SK-N-SH (cell line): ENCODE results near the gene MARCHF3. TPM values are rescaled to one million over a fixed set of nuclear protein-coding genes. Genes with fewer than 3 reads are reported as not detected.

Source experiments
- CTCF ChIA-PET: fragments of 300-600, 350-600 bp; formaldehyde crosslinking; extraction: SDS; loops from one replicate; lab custom pipeline; 2021; lab: Yijun Ruan, JAX
- POLR2A ChIA-PET: fragments of 350-600 bp; sonication (Branson Sonifier 250); formaldehyde crosslinking; extraction: SDS; loops from one replicate; lab custom pipeline; 2020; ENCODE audit warnings: antibody characterized with exemption, inconsistent platforms; lab: Yijun Ruan, JAX
- DNase-seq: peaks from one replicate; pipeline ENCODE4 v3.0.0; 2012
- H2AFZ ChIP-seq: fragments of 200-600 bp; sonication (generic); 2 replicates; pipeline ENCODE4 v1.8.1; 2016; ENCODE audit warnings: antibody characterized with exemption, mild to moderate bottlenecking, low read depth
- H3F3A ChIP-seq: fragments of 200-600 bp; sonication (generic); replicated peaks from 2 replicates; pipeline ENCODE3; 2016; ENCODE audit warnings: antibody characterized with exemption, mild to moderate bottlenecking; ENCODE audit not compliant: insufficient read depth
- H3K27ac ChIP-seq, 2 experiments: fragments of 200-500 bp in 1 of 2; fragments of 200-600 bp in 1 of 2; sonication (Bioruptor generic) in 1 of 2; sonication (generic), shearing (Covaris generic) in 1 of 2; 2 replicates each; pipeline versions ENCODE4 v1.5.1 to v1.6.1; 2014 to 2016; ENCODE audit warnings: low read depth in 2 of 2, inconsistent platforms in 1 of 2, low read length in 1 of 2, mild to moderate bottlenecking in 1 of 2, mixed read lengths in 1 of 2
- H3K27me3 ChIP-seq: fragments of 200-600 bp; sonication (generic), shearing (Covaris generic); 2 replicates; pipeline ENCODE4 v1.6.1; 2016; ENCODE audit warnings: mixed run types; ENCODE audit not compliant: insufficient read depth
- H3K36me3 ChIP-seq, 2 experiments: fragments of 200-500 bp in 1 of 2; fragments of 200-600 bp in 1 of 2; sonication (Bioruptor generic) in 1 of 2; sonication (generic) in 1 of 2; replicated peaks in 1 of 2; 2 replicates each; pipeline versions ENCODE3 to v1.5.1; 2014 to 2016; ENCODE audit warnings: low read length in 1 of 2, mild to moderate bottlenecking in 1 of 2; ENCODE audit not compliant: insufficient read depth in 2 of 2, control insufficient read depth in 1 of 2
- H3K4me1 ChIP-seq, 2 experiments: fragments of 200-500 bp in 1 of 2; fragments of 200-600 bp in 1 of 2; sonication (Bioruptor generic) in 1 of 2; sonication (generic), shearing (Covaris generic) in 1 of 2; 2 replicates each; pipeline versions ENCODE4 v1.5.1 to v1.6.1; 2014 to 2016; ENCODE audit warnings: low read depth in 1 of 2, low read length in 1 of 2, mixed run types in 1 of 2; ENCODE audit not compliant: insufficient read depth in 2 of 2, control insufficient read depth in 1 of 2
- H3K4me2 ChIP-seq: fragments of 200-600 bp; sonication (generic), shearing (Covaris generic); 2 replicates; pipeline ENCODE4 v1.6.1; 2017; ENCODE audit warnings: mixed run types
- H3K4me3 ChIP-seq, 2 experiments: fragments of 200-500 bp in 1 of 2; fragments of 200-600 bp in 1 of 2; sonication (Bioruptor generic) in 1 of 2; sonication (generic), shearing (Covaris generic) in 1 of 2; 2 replicates each; pipeline versions ENCODE4 v1.5.1 to v1.8.1; 2014 to 2016; ENCODE audit warnings: low read depth in 2 of 2, inconsistent platforms in 1 of 2, low read length in 1 of 2, mild to moderate bottlenecking in 1 of 2, mixed read lengths in 1 of 2, moderate library complexity in 1 of 2
- H3K79me2 ChIP-seq: fragments of 200-600 bp; sonication (generic); 2 replicates; pipeline ENCODE4 v1.8.1; 2017; ENCODE audit warnings: mild to moderate bottlenecking; ENCODE audit not compliant: insufficient read depth
- H3K9ac ChIP-seq: fragments of 200-600 bp; sonication (generic); 2 replicates; pipeline ENCODE4 v1.6.1; 2017; ENCODE audit warnings: mixed run types
- H3K9me2 ChIP-seq: fragments of 200-600 bp; sonication (generic); 2 replicates; pipeline ENCODE4 v1.6.1; 2017; ENCODE audit warnings: mixed run types
- H3K9me3 ChIP-seq: fragments of 200-600 bp; sonication (generic); 2 replicates; pipeline ENCODE4 v1.6.1; 2017; ENCODE audit warnings: mixed run types, mild to moderate bottlenecking, moderate library complexity
- H4K20me1 ChIP-seq: fragments of 200-600 bp; sonication (generic); 2 replicates; pipeline ENCODE4 v1.6.1; 2017; ENCODE audit warnings: mild to moderate bottlenecking, mixed run types; ENCODE audit not compliant: insufficient read depth
- EP300 ChIP-seq, 2 experiments: IDR thresholded peaks; 2 replicates each; pipeline versions ENCODE4 v1.4.0 to v1.6.1; 2012; ENCODE audit warnings: borderline replicate concordance in 1 of 2, low read depth in 1 of 2, low read length in 1 of 2
- EZH2phosphoT487 ChIP-seq: fragments of 200-600 bp; sonication (generic); IDR thresholded peaks from 2 replicates; pipeline ENCODE4 v1.6.1; 2017; ENCODE audit warnings: low read depth, mixed run types, mild to moderate bottlenecking, antibody characterized with exemption, moderate library complexity, borderline replicate concordance
- FOXM1 ChIP-seq: IDR thresholded peaks from 2 replicates; pipeline ENCODE4 v1.4.0; 2012; ENCODE audit warnings: low read depth, mild to moderate bottlenecking
- GABPA ChIP-seq: IDR thresholded peaks from 2 replicates; pipeline ENCODE4 v1.4.0; 2012; ENCODE audit warnings: low read depth, mild to moderate bottlenecking
- GATA2 ChIP-seq: sonication (generic); formaldehyde crosslinking; IDR thresholded peaks from 2 replicates; pipeline ENCODE4 v1.5.0; 2020; ENCODE audit warnings: mild to moderate bottlenecking, missing genetic modification reagents
- MEF2A ChIP-seq: IDR thresholded peaks from 2 replicates; pipeline ENCODE4 v1.4.0; 2012; ENCODE audit warnings: low read depth, borderline replicate concordance
- MXI1 ChIP-seq: IDR thresholded peaks from 2 replicates; pipeline ENCODE4 v1.6.1; 2012; ENCODE audit warnings: mild to moderate bottlenecking, low read depth, low read length, improper control_type of control experiment
- RAD21 ChIP-seq: IDR thresholded peaks from 2 replicates; pipeline ENCODE4 v1.6.1; 2012; ENCODE audit warnings: mild to moderate bottlenecking, low read length
- RCOR1 ChIP-seq: fragments of 150-350 bp; IDR thresholded peaks from 2 replicates; pipeline ENCODE4 v1.6.1; 2017; ENCODE audit warnings: antibody characterized with exemption, low read length
- RFX5 ChIP-seq: IDR thresholded peaks from 2 replicates; pipeline ENCODE4 v1.6.1; 2012; ENCODE audit warnings: mild to moderate bottlenecking, improper control_type of control experiment, low read length
- RXRA ChIP-seq: IDR thresholded peaks from 2 replicates; pipeline ENCODE4 v1.4.0; 2012; ENCODE audit warnings: low read depth, mild to moderate bottlenecking, borderline replicate concordance
- SIN3A ChIP-seq: IDR thresholded peaks from 2 replicates; pipeline ENCODE4 v1.6.1; 2012; ENCODE audit warnings: low read depth, mild to moderate bottlenecking, low read length, moderate library complexity, borderline replicate concordance
- SMC3 ChIP-seq: IDR thresholded peaks from 2 replicates; pipeline ENCODE4 v1.6.1; 2012; ENCODE audit warnings: low read depth, low read length, improper control_type of control experiment
- YY1 ChIP-seq: IDR thresholded peaks from 2 replicates; pipeline ENCODE4 v1.4.0; 2012; ENCODE audit warnings: low read depth, mild to moderate bottlenecking
- WGBS: methylation state at CpG from one replicate; pipeline ENCODE4 v1.1.6; 2017; ENCODE audit warnings: low lambda C conversion rate; 5-methylcytosine and 5-hydroxymethylcytosine counted together
- polyA plus RNA-seq, 3 experiments: library from polyadenylated mRNA; depleted of rRNA; stranded (reverse); fragments of >200 nt; gene quantifications; 2 replicates each; pipeline ENCODE4 v1.2.3, GENCODE V29; 2012
- TF ChIP-seq, protein P1 (sequence below): fragments of 150-350 bp; IDR thresholded peaks from 2 replicates; pipeline ENCODE4 v1.6.1; 2017; ENCODE audit warnings: antibody characterized with exemption, low read length, low read depth, borderline replicate concordance
- TF ChIP-seq, protein P2 (sequence below): IDR thresholded peaks from 2 replicates; pipeline ENCODE4; 2012
- TF ChIP-seq, protein P3 (sequence below): fragments of 150-350 bp; IDR thresholded peaks from 2 replicates; pipeline ENCODE4 v1.6.1; 2016; ENCODE audit warnings: mild to moderate bottlenecking, low read depth, low read length
- TF ChIP-seq, protein P4 (sequence below): IDR thresholded peaks from 2 replicates; pipeline ENCODE4 v1.4.0; 2012; ENCODE audit warnings: low read depth
- TF ChIP-seq, protein P5 (sequence below): IDR thresholded peaks from 2 replicates; pipeline ENCODE4 v1.4.0; 2012; ENCODE audit warnings: low read depth, borderline replicate concordance
- TF ChIP-seq, protein P6 (sequence below): IDR thresholded peaks from 2 replicates; pipeline ENCODE4 v1.6.1; 2012; ENCODE audit warnings: mild to moderate bottlenecking, low read depth, low read length, moderate library complexity

Gene MARCHF3
- polyA plus RNA-seq, 1 of the 3 experiments (the other 2 are of a cell fraction) = 21.5 TPM

DNA sequence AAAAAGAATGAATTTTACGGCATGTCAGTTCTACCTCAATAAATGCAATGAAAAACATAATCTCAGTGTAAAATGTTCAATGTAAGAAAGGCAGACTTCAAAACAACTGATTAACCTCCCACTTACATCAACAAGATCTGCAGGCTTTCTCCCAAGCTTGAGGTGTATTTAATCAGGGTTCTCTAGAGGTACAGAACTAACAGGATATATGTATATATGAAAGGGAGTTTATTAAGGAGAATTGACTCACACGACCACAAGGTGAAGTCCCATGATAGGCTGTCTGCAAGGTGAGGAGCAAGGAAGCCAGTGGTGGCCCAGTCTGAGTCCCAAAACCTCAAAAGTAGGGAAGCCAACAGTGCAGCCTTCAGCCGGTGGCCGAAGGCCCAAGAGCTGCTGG, 35.9 kb downstream of the MARCHF3 start:
- ChIA-PET CTCF (no interaction called here), POLR2A (no interaction called here)
- no peaks in the 10 kb centered on the region for H3K9me3 ChIP-seq
- H3K4me1 ChIP-seq = peaks cover 17 to 35% of the 10 kb centered on the region in 2 experiments; a peak in 3 of 4 replicates
- H4K20me1 ChIP-seq = no peaks in the 10 kb centered on the region
- DNase-seq = no peak
- H3F3A ChIP-seq = no peaks in the 10 kb centered on the region
- WGBS = 96% methylated on average over 3 of the region's 4 CpGs
- H3K9me2 ChIP-seq = no peaks in the 10 kb centered on the region
- H3K9ac ChIP-seq = no peak overlapping the region
- H2AFZ ChIP-seq = no peak overlapping the region
- no peak overlapping the region for H3K4me3 ChIP-seq
- H3K36me3 ChIP-seq = no peaks in the 10 kb centered on the region
- no peaks in the 10 kb centered on the region for H3K27me3 ChIP-seq
- H3K27ac ChIP-seq = no peak overlapping the region; a peak in 1 of 4 replicates
- peaks cover 73% of the 10 kb centered on the region for H3K79me2 ChIP-seq
- TF ChIP-seq RFX5 = no peak
- TF ChIP-seq MXI1 = no peak
- no peak for TF ChIP-seq RCOR1
- TF ChIP-seq MEF2A = no peak
- no peak for TF ChIP-seq SIN3A
- no peak for TF ChIP-seq EZH2phosphoT487
- TF ChIP-seq SMC3 = no peak
- no peak for TF ChIP-seq RAD21
- TF ChIP-seq, protein P1, sequence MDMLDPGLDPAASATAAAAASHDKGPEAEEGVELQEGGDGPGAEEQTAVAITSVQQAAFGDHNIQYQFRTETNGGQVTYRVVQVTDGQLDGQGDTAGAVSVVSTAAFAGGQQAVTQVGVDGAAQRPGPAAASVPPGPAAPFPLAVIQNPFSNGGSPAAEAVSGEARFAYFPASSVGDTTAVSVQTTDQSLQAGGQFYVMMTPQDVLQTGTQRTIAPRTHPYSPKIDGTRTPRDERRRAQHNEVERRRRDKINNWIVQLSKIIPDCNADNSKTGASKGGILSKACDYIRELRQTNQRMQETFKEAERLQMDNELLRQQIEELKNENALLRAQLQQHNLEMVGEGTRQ = no peak
- H3K4me2 ChIP-seq = no peak overlapping the region

DNA sequence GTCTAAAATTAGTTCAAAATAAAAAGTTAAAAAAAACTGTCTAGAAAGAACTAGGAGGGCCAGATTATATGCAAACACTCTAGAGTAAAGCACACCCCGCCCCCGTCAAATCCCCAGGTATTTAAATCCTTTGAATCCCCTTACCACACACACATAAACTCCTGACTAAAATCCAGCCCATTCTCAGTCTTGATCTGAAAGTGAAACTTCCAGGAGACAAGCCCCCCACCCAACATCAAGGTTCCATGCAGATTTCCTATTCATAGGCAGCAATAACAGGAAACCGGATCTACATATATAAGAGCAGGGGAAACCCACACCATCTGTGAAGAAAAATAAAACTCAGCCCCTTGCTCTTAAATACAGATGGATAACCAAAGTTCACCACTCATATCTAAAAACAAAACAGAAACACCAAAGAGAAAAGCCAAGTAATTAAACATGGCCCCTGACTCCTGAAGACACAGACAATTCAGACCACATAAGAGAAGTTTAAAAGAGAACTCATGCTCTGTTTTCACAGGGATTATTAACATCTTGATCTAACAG, 42.3 kb downstream of the MARCHF3 start:
- Histone ChIP-seq H3K27ac (no peak overlapping the region), H3F3A (peaks cover 5% of the 10 kb centered on the region), H4K20me1 (no peaks in the 10 kb centered on the region), H3K9ac (no peak overlapping the region), H3K36me3 (no peaks in the 10 kb centered on the region), H3K4me1 (peaks cover 3 to 6% of the 10 kb centered on the region in 2 experiments; a peak in 2 of 4 replicates), H3K4me3 (no peak overlapping the region), H3K9me3 (no peaks in the 10 kb centered on the region), H3K4me2 (no peak overlapping the region), H2AFZ (no peak overlapping the region), H3K79me2 (peaks cover 63% of the 10 kb centered on the region), H3K9me2 (no peaks in the 10 kb centered on the region), H3K27me3 (no peaks in the 10 kb centered on the region)
- WGBS = 93% methylated on average over 3 of the region's 3 CpGs
- ChIA-PET CTCF (no interaction called here), POLR2A (no interaction called here)
- DNase-seq = no peak
- TF ChIP-seq FOXM1 (no peak), GABPA (no peak), RXRA (no peak), RAD21 (no peak), YY1 (no peak), MEF2A (no peak), GATA2 (CRISPR knock-in tag) (no peak), EP300 (IDR thresholded peaks at IDR 0.05; ENCODE audit: borderline replicate concordance in 1 of 2, low read depth in 1 of 2, low read length in 1 of 2) (no peak), MXI1 (no peak)
- TF ChIP-seq, protein P2, sequence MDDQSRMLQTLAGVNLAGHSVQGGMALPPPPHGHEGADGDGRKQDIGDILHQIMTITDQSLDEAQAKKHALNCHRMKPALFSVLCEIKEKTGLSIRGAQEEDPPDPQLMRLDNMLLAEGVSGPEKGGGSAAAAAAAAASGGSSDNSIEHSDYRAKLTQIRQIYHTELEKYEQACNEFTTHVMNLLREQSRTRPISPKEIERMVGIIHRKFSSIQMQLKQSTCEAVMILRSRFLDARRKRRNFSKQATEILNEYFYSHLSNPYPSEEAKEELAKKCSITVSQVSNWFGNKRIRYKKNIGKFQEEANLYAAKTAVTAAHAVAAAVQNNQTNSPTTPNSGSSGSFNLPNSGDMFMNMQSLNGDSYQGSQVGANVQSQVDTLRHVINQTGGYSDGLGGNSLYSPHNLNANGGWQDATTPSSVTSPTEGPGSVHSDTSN = no peak
- TF ChIP-seq, protein P3, sequence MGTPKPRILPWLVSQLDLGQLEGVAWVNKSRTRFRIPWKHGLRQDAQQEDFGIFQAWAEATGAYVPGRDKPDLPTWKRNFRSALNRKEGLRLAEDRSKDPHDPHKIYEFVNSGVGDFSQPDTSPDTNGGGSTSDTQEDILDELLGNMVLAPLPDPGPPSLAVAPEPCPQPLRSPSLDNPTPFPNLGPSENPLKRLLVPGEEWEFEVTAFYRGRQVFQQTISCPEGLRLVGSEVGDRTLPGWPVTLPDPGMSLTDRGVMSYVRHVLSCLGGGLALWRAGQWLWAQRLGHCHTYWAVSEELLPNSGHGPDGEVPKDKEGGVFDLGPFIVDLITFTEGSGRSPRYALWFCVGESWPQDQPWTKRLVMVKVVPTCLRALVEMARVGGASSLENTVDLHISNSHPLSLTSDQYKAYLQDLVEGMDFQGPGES = no peak
- TF ChIP-seq, protein P4, sequence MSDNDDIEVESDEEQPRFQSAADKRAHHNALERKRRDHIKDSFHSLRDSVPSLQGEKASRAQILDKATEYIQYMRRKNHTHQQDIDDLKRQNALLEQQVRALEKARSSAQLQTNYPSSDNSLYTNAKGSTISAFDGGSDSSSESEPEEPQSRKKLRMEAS = no peak
- TF ChIP-seq, protein P5, sequence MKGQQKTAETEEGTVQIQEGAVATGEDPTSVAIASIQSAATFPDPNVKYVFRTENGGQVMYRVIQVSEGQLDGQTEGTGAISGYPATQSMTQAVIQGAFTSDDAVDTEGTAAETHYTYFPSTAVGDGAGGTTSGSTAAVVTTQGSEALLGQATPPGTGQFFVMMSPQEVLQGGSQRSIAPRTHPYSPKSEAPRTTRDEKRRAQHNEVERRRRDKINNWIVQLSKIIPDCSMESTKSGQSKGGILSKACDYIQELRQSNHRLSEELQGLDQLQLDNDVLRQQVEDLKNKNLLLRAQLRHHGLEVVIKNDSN = no peak
- TF ChIP-seq, protein P6, sequence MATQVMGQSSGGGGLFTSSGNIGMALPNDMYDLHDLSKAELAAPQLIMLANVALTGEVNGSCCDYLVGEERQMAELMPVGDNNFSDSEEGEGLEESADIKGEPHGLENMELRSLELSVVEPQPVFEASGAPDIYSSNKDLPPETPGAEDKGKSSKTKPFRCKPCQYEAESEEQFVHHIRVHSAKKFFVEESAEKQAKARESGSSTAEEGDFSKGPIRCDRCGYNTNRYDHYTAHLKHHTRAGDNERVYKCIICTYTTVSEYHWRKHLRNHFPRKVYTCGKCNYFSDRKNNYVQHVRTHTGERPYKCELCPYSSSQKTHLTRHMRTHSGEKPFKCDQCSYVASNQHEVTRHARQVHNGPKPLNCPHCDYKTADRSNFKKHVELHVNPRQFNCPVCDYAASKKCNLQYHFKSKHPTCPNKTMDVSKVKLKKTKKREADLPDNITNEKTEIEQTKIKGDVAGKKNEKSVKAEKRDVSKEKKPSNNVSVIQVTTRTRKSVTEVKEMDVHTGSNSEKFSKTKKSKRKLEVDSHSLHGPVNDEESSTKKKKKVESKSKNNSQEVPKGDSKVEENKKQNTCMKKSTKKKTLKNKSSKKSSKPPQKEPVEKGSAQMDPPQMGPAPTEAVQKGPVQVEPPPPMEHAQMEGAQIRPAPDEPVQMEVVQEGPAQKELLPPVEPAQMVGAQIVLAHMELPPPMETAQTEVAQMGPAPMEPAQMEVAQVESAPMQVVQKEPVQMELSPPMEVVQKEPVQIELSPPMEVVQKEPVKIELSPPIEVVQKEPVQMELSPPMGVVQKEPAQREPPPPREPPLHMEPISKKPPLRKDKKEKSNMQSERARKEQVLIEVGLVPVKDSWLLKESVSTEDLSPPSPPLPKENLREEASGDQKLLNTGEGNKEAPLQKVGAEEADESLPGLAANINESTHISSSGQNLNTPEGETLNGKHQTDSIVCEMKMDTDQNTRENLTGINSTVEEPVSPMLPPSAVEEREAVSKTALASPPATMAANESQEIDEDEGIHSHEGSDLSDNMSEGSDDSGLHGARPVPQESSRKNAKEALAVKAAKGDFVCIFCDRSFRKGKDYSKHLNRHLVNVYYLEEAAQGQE = no peak
